GM12878 (cell line): ENCODE data around the gene ZNF804B.

Experiments used
- CREM ChIP-seq: IDR thresholded peaks from 2 replicates; pipeline ENCODE4 v1.6.1; 2014; ENCODE audit warnings: antibody characterized with exemption, low read depth
- CTCF ChIP-seq, 3 experiments: IDR thresholded peaks in 2 of 3; conservative IDR thresholded peaks in 1 of 3; 2 replicates each; pipeline ENCODE4 v1.5.1; 2011; ENCODE audit warnings: low read depth in 3 of 3, low read length in 3 of 3, mild to moderate bottlenecking in 3 of 3, control low read depth in 2 of 3, moderate library complexity in 2 of 3, inconsistent platforms in 1 of 3, mixed read lengths in 1 of 3; ENCODE audit not compliant: control insufficient read depth in 2 of 3, insufficient read depth in 1 of 3; ENCODE audit errors: extremely low read depth in 1 of 3
- EP300 ChIP-seq, 2 experiments: fragments of 150-350 bp in 1 of 2; IDR thresholded peaks; 2 replicates each; pipeline ENCODE4 v1.6.1; 2011 to 2012; ENCODE audit warnings: low read depth in 2 of 2, low read length in 2 of 2, borderline replicate concordance in 1 of 2, improper control_type of control experiment in 1 of 2, inconsistent platforms in 1 of 2; ENCODE audit not compliant: control insufficient read depth in 1 of 2
- MXI1 ChIP-seq: fragments of 150-350 bp; IDR thresholded peaks from 2 replicates; pipeline ENCODE4 v1.6.1; 2011; ENCODE audit warnings: low read depth, mild to moderate bottlenecking, inconsistent platforms, low read length, improper control_type of control experiment
- NRF1 ChIP-seq: conservative IDR thresholded peaks from 2 replicates; pipeline ENCODE4 v1.6.1; 2011; ENCODE audit warnings: mild to moderate bottlenecking, low read depth, low read length, improper control_type of control experiment
- POLR2A ChIP-seq: IDR thresholded peaks from 2 replicates; pipeline ENCODE4 v1.6.1; 2011; ENCODE audit warnings: low read depth, mild to moderate bottlenecking, low read length
- POLR2AphosphoS5 ChIP-seq: IDR thresholded peaks from 2 replicates; pipeline ENCODE4 v1.6.1; 2011; ENCODE audit warnings: mild to moderate bottlenecking, low read length, inconsistent platforms
- SREBF1 ChIP-seq: IDR thresholded peaks from 2 replicates; pipeline ENCODE4 v1.6.1; 2012; ENCODE audit warnings: mild to moderate bottlenecking, low read length
- ZNF592 ChIP-seq: fragments of 450-650 bp; IDR thresholded peaks from 2 replicates; pipeline ENCODE4 v1.6.1; 2017; ENCODE audit warnings: mild to moderate bottlenecking, moderate library complexity

- TF ChIP-seq MXI1 (no peak), ZNF592 (no peak), SREBF1 (no peak), CTCF (IDR thresholded peaks at IDR 0.05 in 2 of 3, conservative IDR thresholded peaks at IDR 0.05 in 1 of 3; ENCODE audit: control insufficient read depth in 2 of 3, extremely low read depth in 1 of 3, insufficient read depth in 1 of 3, low read depth in 3 of 3, low read length in 3 of 3) (no peak), EP300 (IDR thresholded peaks at IDR 0.05; ENCODE audit: borderline replicate concordance in 1 of 2, control insufficient read depth in 1 of 2, low read depth in 2 of 2, low read length in 2 of 2) (no peak), POLR2A (no peak), CREM (no peak), NRF1 (no peak), POLR2AphosphoS5 (no peak)
These were observed 307.5 kb downstream of the ZNF804B start for GRCh38 chr7:89067048-89067447.
